ENCODE results near the gene ARID5B. TPM values are rescaled to one million over a fixed set of nuclear protein-coding genes. Genes with fewer than 3 reads are reported as not detected.
A peak's percentile ranks its signal among the peaks of the same experiment; 100 is the strongest.

ARID5B gene
- total RNA-seq, 1 donor from 2014 or later = 0.62 TPM

DNA sequence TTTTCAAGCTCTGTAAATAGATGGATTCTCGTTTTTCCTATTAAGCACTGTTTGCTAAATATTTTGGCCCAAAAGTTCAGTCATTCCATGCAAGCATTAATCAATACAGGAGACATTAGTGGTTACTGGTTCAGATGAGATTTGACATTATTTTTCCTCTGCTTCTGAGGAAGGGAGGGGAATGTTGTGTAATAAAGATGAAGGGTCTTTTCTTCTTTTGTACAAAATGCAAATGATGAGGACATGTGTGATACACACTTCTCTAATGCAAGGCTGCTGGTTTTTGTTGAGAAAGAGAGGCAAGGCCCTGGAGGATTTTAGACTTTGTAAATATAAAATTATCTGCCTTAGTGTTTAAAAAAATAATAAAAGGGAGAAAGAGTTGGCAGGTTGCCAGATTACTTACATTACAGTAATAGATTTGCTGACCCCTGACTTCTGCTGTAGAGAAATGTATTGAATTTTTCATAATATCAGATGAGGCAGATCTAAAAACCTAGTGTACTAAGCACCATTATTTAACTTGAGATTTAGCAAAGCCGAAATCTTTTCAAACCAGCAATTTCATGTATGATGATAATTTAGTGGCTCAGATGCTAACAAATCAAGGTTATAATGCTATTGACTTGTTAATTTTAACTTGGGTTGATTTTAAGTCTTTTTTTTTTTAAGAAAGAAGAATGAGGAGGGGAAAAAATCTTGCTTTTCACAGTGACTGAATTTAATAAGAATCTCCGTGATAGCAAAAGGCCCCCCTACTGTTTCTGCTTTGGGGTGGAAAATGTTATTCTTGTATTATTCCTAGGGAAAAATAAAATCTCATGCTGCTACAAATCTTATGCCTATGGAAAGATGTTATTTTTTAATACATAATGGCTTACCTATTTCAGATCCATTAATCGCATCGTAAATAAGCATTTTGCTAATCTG lies 180.1 kb downstream of the ARID5B start:
- Mint-ChIP-seq H3K4me1 (ENCODE audit: unreplicated experiment) (no peaks in the 10 kb centered on the region), H3K27ac (ENCODE audit: unreplicated experiment) (no peak overlapping the region), H3K36me3 (ENCODE audit: low read depth, unreplicated experiment) (no peaks in the 10 kb centered on the region), H3K9me3 (ENCODE audit: unreplicated experiment) (no peaks in the 10 kb centered on the region), H3K27me3 (ENCODE audit: unreplicated experiment) (no peaks in the 10 kb centered on the region), H3K4me3 (ENCODE audit: unreplicated experiment) (no peak overlapping the region)
- DNase-seq (ENCODE audit: low spot score) = no peak
- TF ChIP-seq, protein P1, sequence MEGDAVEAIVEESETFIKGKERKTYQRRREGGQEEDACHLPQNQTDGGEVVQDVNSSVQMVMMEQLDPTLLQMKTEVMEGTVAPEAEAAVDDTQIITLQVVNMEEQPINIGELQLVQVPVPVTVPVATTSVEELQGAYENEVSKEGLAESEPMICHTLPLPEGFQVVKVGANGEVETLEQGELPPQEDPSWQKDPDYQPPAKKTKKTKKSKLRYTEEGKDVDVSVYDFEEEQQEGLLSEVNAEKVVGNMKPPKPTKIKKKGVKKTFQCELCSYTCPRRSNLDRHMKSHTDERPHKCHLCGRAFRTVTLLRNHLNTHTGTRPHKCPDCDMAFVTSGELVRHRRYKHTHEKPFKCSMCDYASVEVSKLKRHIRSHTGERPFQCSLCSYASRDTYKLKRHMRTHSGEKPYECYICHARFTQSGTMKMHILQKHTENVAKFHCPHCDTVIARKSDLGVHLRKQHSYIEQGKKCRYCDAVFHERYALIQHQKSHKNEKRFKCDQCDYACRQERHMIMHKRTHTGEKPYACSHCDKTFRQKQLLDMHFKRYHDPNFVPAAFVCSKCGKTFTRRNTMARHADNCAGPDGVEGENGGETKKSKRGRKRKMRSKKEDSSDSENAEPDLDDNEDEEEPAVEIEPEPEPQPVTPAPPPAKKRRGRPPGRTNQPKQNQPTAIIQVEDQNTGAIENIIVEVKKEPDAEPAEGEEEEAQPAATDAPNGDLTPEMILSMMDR (IDR thresholded peaks at IDR 0.05; ENCODE audit: unreplicated experiment) = no peak

DNA sequence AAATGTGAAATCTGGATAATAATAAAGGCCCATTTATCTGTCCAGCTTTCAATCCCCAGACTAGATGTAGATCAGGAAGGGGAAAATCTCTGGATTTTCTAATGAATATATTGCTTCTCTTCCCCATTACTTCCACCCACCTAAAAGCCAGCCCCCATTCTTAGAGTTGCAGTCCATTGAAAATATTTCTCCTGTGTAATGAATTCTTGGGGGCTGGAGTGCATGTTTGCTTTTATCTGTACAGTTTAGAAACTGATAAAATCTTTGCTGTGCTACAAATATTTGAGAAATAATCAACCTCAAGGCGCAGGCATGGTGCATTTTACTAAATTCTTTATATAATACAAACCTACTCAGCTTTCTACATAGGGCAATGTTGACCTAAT lies 180.8 kb downstream of the ARID5B start:
- H3K4me1 Mint-ChIP-seq (ENCODE audit: unreplicated experiment) = no peaks in the 10 kb centered on the region
- H3K9me3 Mint-ChIP-seq (ENCODE audit: unreplicated experiment) = no peaks in the 10 kb centered on the region
- DNase-seq (ENCODE audit: low spot score) = no peak
- H3K36me3 Mint-ChIP-seq (ENCODE audit: low read depth, unreplicated experiment) = no peaks in the 10 kb centered on the region
- H3K27me3 Mint-ChIP-seq (ENCODE audit: unreplicated experiment) = no peaks in the 10 kb centered on the region
- TF ChIP-seq, protein P1 (IDR thresholded peaks at IDR 0.05; ENCODE audit: unreplicated experiment) = no peak
- H3K4me3 Mint-ChIP-seq (ENCODE audit: unreplicated experiment) = no peak overlapping the region
- no peak overlapping the region for H3K27ac Mint-ChIP-seq (ENCODE audit: unreplicated experiment)

DNA sequence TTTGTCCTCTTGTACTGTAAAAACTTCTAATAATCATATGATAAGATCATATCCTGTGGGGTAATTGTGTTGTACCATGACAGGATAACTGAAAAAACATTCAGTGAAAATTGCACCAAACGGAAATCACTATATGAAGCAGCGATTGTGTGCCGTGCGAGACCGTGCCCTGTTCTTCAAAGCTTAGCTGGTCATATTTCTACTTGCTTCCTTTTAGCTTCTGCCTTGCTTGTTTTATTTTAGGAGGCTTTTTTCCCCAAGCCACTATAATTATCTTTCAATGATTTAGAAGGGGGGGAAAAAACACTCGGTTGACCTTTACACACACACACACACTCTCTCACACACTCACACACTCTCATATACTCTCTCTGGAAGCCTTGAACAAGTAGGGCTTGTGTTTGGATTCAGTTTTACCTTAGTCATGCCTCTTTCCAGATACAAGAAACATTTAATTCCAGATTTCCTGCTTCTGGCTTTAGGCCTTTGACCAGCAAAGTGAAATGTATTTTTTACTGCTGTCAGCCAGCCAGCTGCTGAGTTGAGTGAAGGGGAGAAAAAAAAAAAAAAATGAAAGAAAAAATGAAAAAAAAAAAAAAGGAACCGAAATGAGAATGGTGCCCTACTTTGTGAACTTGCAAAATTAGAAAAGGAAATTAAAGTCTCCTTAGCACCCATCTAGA lies 181.4 kb downstream of the ARID5B start:
- H3K36me3 Mint-ChIP-seq (ENCODE audit: low read depth, unreplicated experiment) = no peaks in the 10 kb centered on the region
- no peak overlapping the region for H3K4me3 Mint-ChIP-seq (ENCODE audit: unreplicated experiment)
- H3K4me1 Mint-ChIP-seq (ENCODE audit: unreplicated experiment) = no peaks in the 10 kb centered on the region
- no peak for DNase-seq (ENCODE audit: low spot score)
- no peak overlapping the region for H3K27ac Mint-ChIP-seq (ENCODE audit: unreplicated experiment)
- TF ChIP-seq, protein P1 (IDR thresholded peaks at IDR 0.05; ENCODE audit: unreplicated experiment) = no peak
- H3K9me3 Mint-ChIP-seq (ENCODE audit: unreplicated experiment) = no peaks in the 10 kb centered on the region
- no peaks in the 10 kb centered on the region for H3K27me3 Mint-ChIP-seq (ENCODE audit: unreplicated experiment)

DNA sequence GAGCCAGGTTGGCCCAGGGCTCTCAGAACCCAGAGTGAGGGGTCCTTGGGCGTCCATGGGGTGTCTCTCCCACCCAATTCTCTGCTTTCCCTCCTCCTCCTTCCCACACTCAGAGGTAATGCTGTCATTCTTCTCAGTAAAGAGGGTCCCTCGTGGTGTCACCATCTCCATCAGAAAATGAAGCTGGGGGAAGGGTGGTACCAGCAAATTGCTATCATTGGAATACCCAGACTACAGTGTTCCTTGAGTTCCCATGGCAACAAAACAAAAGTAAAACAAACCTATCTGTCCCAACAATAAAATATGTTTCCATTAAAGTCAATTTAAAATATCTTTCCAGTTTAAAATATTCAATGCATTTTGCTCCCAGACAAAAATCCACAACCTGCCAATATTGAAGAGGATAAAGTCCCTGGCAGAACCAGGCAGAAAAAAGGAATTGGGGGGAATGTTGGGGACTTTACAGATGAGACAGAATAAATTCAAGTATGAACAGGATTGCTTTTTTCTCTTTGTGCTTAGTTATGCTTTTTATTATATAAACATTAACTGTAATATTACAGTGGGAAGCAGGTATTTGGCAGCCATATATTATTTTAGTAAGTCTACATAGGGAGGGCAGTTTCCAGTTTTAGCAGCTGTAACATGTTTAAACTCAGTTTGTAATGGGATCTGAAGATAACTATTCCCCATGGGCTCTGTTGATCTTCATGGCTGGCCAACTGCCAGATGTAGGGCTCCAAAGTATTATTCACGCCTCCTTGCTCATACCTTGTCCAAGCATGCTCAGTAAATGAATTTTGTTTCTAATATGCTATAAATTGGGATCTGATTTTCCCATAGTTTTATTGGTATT lies 182.1 kb downstream of the ARID5B start:
- H3K27ac Mint-ChIP-seq (ENCODE audit: unreplicated experiment) = peak overlapping the region; percentile 64
- H3K27me3 Mint-ChIP-seq (ENCODE audit: unreplicated experiment) = no peaks in the 10 kb centered on the region
- TF ChIP-seq, protein P1 (IDR thresholded peaks at IDR 0.05; ENCODE audit: unreplicated experiment) = no peak
- H3K4me1 Mint-ChIP-seq (ENCODE audit: unreplicated experiment) = no peaks in the 10 kb centered on the region
- H3K36me3 Mint-ChIP-seq (ENCODE audit: low read depth, unreplicated experiment) = no peaks in the 10 kb centered on the region
- no peak overlapping the region for H3K4me3 Mint-ChIP-seq (ENCODE audit: unreplicated experiment)
- no peaks in the 10 kb centered on the region for H3K9me3 Mint-ChIP-seq (ENCODE audit: unreplicated experiment)
- DNase-seq (ENCODE audit: low spot score) = no peak

All from endothelial cell (in vitro differentiated cells).